Measurements from ENCODE around the gene PHTF2. TPM values are rescaled to one million over a fixed set of nuclear protein-coding genes. Genes with fewer than 3 reads are reported as not detected.

Gene PHTF2
- total RNA-seq, 1 experiment from 2014 or later = 26.7 TPM

DNA sequence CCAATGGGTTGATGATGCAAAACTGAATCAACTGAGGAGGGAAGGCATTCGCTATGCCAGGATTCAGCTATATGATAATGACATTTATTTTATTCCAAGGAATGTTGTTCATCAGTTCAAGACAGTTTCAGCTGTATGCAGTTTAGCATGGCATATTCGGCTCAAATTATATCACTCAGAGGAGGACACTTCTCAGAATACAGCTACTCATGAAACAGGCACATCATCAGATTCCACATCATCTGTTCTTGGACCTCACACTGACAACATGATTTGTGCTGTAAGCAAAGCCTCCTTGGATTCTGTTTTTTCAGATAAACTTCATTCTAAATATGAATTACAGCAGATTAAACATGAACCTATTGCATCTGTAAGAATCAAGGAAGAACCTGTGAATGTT is 20.0 kb upstream of the PHTF2 start (continued):
- TF ChIP-seq EZH2phosphoT487 (IDR thresholded peaks at IDR 0.05; ENCODE audit: borderline replicate concordance) = no peak
- TF ChIP-seq, protein P1, sequence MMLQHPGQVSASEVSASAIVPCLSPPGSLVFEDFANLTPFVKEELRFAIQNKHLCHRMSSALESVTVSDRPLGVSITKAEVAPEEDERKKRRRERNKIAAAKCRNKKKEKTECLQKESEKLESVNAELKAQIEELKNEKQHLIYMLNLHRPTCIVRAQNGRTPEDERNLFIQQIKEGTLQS (IDR thresholded peaks at IDR 0.05) = no peak
- TF ChIP-seq, protein P2, sequence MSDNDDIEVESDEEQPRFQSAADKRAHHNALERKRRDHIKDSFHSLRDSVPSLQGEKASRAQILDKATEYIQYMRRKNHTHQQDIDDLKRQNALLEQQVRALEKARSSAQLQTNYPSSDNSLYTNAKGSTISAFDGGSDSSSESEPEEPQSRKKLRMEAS (IDR thresholded peaks at IDR 0.05) = no peak

DNA sequence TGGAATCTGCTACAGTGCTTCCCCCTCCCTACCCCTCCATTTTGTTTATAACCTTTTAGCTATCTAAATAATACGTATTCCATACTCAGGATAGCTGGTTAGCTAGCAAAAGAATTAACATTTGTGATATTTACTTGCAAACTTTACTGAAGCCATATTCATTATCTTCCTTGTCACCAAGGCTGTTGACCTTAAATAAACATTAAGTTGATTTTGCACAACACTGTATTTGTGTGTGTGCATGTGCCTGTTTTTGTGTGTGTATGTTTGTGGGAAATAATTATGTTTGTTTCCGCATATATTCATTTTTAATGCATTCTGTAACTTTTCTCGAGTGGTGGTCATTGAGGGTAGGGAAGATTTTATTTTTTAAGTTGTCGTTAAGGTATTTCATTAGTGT is 16.2 kb upstream of the PHTF2 start:
- CTCF ChIA-PET = no interaction called here
- BruUV-seq (replicated peaks) = no TSS peak

More for the DNA sequence above, 16.2 kb upstream of the PHTF2 start:
- Histone ChIP-seq H3K27me3 (ENCODE audit: insufficient read depth, low read length) (no peaks in the 10 kb centered on the region), H3K27ac (ENCODE audit: low read depth, low read length) (no peak overlapping the region), H3K9me2 (ENCODE audit: insufficient read depth) (no peaks in the 10 kb centered on the region), H3K79me2 (ENCODE audit: insufficient read depth, low read length) (no peaks in the 10 kb centered on the region), H2AFZ (ENCODE audit: low read depth, low read length, poor library complexity, severe bottlenecking) (no peak overlapping the region), H4K20me1 (ENCODE audit: insufficient read depth) (no peaks in the 10 kb centered on the region), H3K9me3 (ENCODE audit: control insufficient read depth in 1 of 2, insufficient read depth in 1 of 2, low read depth in 1 of 2, low read length in 2 of 2) (no peaks in the 10 kb centered on the region), H3K4me2 (ENCODE audit: low read length) (no peak overlapping the region), H3K36me3 (ENCODE audit: control insufficient read depth in 1 of 2, insufficient read depth in 2 of 2, low read length in 2 of 2) (peaks cover 5 to 6% of the 10 kb centered on the region in 2 experiments; a peak in 1 of 4 replicates), H3K4me3 (replicated peaks in 1 of 2; ENCODE audit: low read depth in 1 of 2, low read length in 2 of 2) (no peak overlapping the region), H3K4me1 (ENCODE audit: control insufficient read depth in 1 of 2, insufficient read depth in 2 of 2, low read length in 2 of 2) (no peaks in the 10 kb centered on the region), H3K9ac (ENCODE audit: low read length) (no peak overlapping the region)
- intact Hi-C loops (cut with micrococcal nuclease) = no loop called here
- ATAC-seq (no peak), DNase-seq (ENCODE audit: low read depth, low spot score) (no peak)
- no peak for TF ChIP-seq ZNF274 (IDR thresholded peaks at IDR 0.05; ENCODE audit: low read depth, low read length)
- TF ChIP-seq POLR2AphosphoS5 (IDR thresholded peaks at IDR 0.05; ENCODE audit: low read depth, low read length) = no peak
- TF ChIP-seq, protein P1 (IDR thresholded peaks at IDR 0.05) = no peak
- TF ChIP-seq FOSL1 (IDR thresholded peaks at IDR 0.05; ENCODE audit: low read depth) = no peak
- TF ChIP-seq CEBPB (IDR thresholded peaks at IDR 0.05; ENCODE audit: low read depth) = no peak
- no peak for TF ChIP-seq EGR1 (IDR thresholded peaks at IDR 0.05; ENCODE audit: low read depth)
- TF ChIP-seq, protein P2 (IDR thresholded peaks at IDR 0.05) = no peak
- no peak for TF ChIP-seq RAD21 (IDR thresholded peaks at IDR 0.05; ENCODE audit: low read depth)
- TF ChIP-seq TCF7L2 (IDR thresholded peaks at IDR 0.05; ENCODE audit: borderline replicate concordance, extremely low read depth, insufficient read depth, insufficient read length) = no peak
- no peak for TF ChIP-seq ELF1 (IDR thresholded peaks at IDR 0.05; ENCODE audit: borderline replicate concordance, low read depth)
- no peak for TF ChIP-seq SP1 (IDR thresholded peaks at IDR 0.05; ENCODE audit: low read depth)
- TF ChIP-seq, protein P3, sequence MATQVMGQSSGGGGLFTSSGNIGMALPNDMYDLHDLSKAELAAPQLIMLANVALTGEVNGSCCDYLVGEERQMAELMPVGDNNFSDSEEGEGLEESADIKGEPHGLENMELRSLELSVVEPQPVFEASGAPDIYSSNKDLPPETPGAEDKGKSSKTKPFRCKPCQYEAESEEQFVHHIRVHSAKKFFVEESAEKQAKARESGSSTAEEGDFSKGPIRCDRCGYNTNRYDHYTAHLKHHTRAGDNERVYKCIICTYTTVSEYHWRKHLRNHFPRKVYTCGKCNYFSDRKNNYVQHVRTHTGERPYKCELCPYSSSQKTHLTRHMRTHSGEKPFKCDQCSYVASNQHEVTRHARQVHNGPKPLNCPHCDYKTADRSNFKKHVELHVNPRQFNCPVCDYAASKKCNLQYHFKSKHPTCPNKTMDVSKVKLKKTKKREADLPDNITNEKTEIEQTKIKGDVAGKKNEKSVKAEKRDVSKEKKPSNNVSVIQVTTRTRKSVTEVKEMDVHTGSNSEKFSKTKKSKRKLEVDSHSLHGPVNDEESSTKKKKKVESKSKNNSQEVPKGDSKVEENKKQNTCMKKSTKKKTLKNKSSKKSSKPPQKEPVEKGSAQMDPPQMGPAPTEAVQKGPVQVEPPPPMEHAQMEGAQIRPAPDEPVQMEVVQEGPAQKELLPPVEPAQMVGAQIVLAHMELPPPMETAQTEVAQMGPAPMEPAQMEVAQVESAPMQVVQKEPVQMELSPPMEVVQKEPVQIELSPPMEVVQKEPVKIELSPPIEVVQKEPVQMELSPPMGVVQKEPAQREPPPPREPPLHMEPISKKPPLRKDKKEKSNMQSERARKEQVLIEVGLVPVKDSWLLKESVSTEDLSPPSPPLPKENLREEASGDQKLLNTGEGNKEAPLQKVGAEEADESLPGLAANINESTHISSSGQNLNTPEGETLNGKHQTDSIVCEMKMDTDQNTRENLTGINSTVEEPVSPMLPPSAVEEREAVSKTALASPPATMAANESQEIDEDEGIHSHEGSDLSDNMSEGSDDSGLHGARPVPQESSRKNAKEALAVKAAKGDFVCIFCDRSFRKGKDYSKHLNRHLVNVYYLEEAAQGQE (IDR thresholded peaks at IDR 0.05; ENCODE audit: low read depth) = no peak
- TF ChIP-seq ZFX (IDR thresholded peaks at IDR 0.05) = no peak
- no peak for TF ChIP-seq SRF (IDR thresholded peaks at IDR 0.05; ENCODE audit: low read depth)
- TF ChIP-seq, protein P4, sequence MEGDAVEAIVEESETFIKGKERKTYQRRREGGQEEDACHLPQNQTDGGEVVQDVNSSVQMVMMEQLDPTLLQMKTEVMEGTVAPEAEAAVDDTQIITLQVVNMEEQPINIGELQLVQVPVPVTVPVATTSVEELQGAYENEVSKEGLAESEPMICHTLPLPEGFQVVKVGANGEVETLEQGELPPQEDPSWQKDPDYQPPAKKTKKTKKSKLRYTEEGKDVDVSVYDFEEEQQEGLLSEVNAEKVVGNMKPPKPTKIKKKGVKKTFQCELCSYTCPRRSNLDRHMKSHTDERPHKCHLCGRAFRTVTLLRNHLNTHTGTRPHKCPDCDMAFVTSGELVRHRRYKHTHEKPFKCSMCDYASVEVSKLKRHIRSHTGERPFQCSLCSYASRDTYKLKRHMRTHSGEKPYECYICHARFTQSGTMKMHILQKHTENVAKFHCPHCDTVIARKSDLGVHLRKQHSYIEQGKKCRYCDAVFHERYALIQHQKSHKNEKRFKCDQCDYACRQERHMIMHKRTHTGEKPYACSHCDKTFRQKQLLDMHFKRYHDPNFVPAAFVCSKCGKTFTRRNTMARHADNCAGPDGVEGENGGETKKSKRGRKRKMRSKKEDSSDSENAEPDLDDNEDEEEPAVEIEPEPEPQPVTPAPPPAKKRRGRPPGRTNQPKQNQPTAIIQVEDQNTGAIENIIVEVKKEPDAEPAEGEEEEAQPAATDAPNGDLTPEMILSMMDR (IDR thresholded peaks at IDR 0.05 in 2 of 3, conservative IDR thresholded peaks at IDR 0.05 in 1 of 3; ENCODE audit: borderline replicate concordance in 1 of 3, insufficient read depth in 1 of 3, low read depth in 2 of 3, low read length in 2 of 3) = no peak
- TF ChIP-seq YY1 (IDR thresholded peaks at IDR 0.05; ENCODE audit: extremely low read depth, insufficient replicate concordance, low read depth, low read length) = no peak
- ChIA-PET RAD21 (ENCODE audit: low non-redundant PET in 1 of 2, low total read pairs in 2 of 2, uncharacterized antibody in 2 of 2, unreplicated experiment in 2 of 2) (no interaction called here), POLR2A (no interaction called here)

Data from HCT116 (cell line).